ENCODE measurements around the gene BAZ1B.
A peak's percentile ranks its signal among the peaks of the same experiment; 100 is the strongest.
"Not testable (repeated sequence)": the region's sequence is repeated elsewhere in the genome, so short reads cannot be mapped to it uniquely, and the experiment has no call there.

BAZ1B gene

DNA sequence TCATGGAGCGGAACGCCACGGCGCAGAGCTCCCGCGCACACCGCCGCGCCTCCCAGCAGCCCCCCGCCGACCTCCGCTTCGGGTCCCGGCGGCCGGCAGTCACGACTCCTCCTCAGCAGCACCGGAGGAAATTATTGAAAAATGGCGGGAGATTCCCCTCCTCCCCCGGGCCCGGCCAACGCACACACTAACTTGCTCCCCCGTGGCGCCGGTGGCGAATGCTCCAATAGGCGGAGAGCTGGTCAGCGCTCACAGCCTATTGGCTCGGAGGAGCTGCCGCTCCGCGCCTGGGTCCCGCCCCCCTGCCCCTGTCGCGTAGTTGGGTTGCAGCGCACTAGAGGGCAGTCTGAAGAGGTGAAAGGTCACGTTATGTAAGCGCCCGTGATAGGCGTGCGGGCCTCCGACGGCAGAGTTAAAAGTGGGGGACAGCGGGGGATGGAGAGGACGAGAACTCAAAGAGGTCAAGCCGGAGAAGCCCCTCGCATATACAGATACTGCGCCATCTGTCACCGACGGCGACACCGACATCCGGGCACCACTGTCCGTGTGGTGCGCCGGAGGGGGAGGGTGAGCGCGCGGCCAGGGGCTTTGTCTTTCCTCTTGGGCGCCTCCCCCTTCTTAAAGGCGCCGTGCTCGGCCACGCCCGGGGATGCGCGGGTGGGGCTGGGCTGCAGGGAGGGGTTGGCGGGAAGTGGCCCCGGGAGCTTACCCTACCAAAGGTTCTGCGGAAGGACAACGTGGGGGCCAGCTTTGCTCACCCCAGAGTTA, at the start of gene BAZ1B:
TSS of gene BAZ1B (minus strand) at position 189 of the 768 bp plus-strand sequence. CDS start 360 bp downstream, outside the sequence.
- DNase-seq: peak; percentile 98

- DNase-seq: no peak
Observed at GRCh38 chr7:73570977-73571376, 48.9 kb upstream of the BAZ1B start.

DNA sequence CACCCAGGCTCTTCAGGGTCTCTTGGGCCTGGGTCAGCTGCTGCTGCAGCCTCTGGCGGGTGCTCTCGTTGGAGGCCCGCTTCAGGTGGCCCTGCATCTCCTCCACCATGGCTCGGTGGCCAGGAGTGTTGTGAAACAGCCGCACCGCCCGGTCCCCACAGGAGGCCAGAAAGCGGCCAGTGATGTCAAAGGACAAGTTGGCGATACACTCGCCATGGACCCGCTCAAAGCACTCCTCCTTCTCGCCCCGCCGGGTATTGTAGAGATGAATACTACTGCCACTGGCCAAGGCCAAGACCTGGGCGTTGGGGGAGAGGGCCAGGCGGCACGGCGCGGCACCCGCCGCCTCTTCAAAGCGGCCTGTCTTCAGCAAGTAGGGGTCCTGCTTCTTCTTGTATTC, 48.4 kb upstream of the BAZ1B start:
- no peak for DNase-seq

GRCh38 chr7:73569042-73569608, 47.0 kb upstream of the BAZ1B start:
- no peak for DNase-seq

GRCh38 chr7:73567846-73568685, 46.0 kb upstream of the BAZ1B start:
- no peak for DNase-seq

GRCh38 chr7:73567140-73567539, 45.0 kb upstream of the BAZ1B start:
- no peak for DNase-seq

GRCh38 chr7:73566431-73566830, 44.3 kb upstream of the BAZ1B start:
- DNase-seq: not testable (repeated sequence)

DNA sequence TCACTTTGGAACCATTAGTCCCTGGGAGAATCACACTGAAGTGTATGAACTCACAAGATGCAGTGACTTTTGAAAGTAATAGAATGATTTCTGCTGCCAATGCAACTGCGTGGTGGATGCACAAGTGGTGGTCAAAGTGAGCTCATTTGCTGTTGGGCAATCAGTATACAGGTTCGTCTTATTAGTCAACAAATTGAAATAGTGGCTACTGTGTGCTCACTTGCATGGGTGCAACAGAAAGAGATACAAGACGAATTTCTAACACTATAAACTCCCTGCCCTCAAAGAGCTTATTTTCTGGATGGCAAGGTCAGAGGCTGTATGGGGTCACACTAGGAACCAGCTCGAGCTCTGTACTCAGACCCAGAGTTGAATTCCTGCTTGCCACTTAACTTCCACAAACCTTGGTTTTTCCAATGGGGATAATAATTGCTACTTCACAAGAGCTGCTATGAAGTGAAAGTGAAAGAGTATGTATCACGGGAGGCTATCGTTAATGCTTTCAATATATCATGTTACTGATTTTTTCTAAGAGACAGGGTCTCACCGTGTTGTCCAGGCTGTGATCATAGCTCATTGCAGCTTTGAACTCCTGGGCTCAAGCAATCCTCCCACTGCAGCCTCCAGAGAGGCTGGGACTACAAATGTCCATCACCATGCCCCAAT, 43.7 kb upstream of the BAZ1B start:
- no peak for DNase-seq

DNA sequence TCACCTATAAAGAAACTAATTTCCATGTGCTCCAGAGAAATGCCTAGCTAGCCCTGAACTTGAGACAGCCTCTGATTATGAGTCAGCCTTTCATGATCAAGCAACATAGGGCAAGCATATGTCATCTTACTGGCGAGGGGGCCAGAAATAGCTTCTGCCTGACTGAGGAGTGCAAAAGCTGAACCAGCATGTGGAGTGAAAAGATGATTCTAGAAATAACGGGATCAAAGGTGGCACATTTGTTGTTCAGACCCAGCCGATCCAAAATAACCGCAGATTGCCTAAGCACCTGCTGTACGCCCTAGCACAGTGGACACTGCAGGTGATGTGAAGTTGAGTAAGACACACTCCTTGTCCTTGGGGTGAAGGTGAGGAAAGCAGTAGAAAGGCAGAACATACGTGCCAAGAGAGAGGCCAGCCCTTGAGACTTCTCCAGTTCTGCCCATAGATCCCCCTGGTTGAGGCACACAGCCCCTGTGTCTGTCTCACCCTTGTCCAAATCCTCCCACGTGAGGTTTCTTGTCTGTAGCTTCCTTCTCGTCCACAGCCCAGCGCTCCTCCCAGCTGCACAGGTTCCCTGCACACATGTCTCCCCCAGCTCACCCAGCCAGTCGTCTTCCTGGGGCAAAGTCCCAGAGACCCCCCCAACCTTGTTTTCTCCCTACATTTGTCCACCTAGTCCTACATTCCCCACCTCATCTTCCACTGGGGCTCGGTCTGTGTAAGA, 38.2 kb upstream of the BAZ1B start:
- no peak for DNase-seq

- DNase-seq: peak; percentile 81
Observed at GRCh38 chr7:73557397-73558257, 35.5 kb upstream of the BAZ1B start, which contains the start of gene BCL7B. Gene BCL7B, minus strand, starts transcription at chr7:73557690. Its CDS starts 112 bp downstream, at chr7:73557578.

DNA sequence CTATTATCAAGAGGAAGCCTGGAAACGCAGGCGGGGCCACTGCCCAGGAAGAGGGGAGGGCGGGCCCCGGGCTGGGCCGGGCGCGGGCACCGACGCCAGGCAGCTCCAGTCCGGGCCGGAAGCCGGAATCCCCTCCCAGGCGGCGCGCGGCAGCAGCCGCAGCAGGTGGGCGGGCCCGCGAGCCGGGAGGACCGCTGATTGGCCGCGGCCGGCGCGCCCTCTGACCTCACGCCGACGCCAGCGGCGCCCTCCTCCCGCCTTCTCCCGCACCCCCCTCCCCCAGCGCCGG, 35.0 kb upstream of the BAZ1B start:
- peak; percentile 91 for DNase-seq

- DNase-seq: no peak
Observed at GRCh38 chr7:73556208-73557107, 34.4 kb upstream of the BAZ1B start.

- no peak for DNase-seq
Observed at GRCh38 chr7:73555411-73555982, 33.4 kb upstream of the BAZ1B start.

GRCh38 chr7:73550093-73550492, 28.0 kb upstream of the BAZ1B start:
- DNase-seq: not testable (repeated sequence)

DNA sequence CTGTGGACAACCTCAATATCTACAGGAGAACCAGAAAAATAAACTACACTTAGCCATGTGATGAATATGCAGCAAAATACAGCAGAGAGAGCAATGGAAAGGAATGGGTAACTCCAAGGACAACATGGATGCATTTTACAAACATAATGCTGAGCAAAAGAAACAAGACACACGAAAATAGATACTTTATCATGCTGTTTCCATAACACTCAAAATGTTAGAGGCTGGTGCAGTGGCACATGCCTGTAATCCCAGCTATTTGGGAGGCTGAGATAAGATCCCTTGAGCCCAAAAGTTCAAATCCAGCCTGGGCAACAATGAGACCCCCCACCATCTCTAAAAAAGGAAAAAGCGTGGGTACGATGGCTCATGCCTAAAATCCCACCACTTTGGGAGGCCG, 27.1 kb upstream of the BAZ1B start:
- DNase-seq: no peak

GRCh38 chr7:73547841-73548240, 25.7 kb upstream of the BAZ1B start:
- no peak for DNase-seq

GRCh38 chr7:73544678-73545077, 22.6 kb upstream of the BAZ1B start:
- no peak for DNase-seq

GRCh38 chr7:73541722-73542121, 19.6 kb upstream of the BAZ1B start:
- DNase-seq: no peak

- no peak for DNase-seq
Observed at GRCh38 chr7:73539709-73540108, 17.6 kb upstream of the BAZ1B start.

DNA sequence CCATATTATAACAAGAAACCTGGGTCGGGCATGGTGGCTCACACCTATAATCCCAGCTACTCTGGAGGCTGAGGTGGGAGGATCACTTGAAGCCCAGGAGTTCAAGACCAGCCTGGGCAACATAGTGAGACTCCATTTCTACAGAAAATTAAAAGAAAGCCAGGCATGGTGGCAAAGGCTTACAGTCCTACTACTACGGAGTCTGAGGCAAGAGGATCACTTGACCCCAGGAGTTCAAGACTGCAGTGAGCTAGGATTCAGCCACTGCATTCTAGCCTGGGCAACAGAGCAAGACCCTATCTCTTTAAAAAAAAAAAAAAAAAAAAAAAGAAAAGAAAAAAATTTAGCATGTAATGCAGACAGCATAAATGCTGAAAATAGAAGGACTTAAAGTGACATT, 16.4 kb upstream of the BAZ1B start:
- not testable (repeated sequence) for DNase-seq

All from activated naive CD4-positive, alpha-beta T cell treated with anti-CD3 and anti-CD28 coated beads, Interleukin-2, amount 50 U/mL, for 16 hours (primary cell).